KMS-11 (cell line): ENCODE data around the gene BCAN.

Experiments
- H2AFZ ChIP-seq: fragments of 200-600 bp; sonication (generic); 2 replicates; pipeline ENCODE4 v1.6.1; 2016; ENCODE audit warnings: antibody characterized with exemption, mixed run types, low read depth
- H3K27ac ChIP-seq: fragments of 200-600 bp; sonication (generic); 2 replicates; pipeline ENCODE4 v1.6.1; 2016; ENCODE audit warnings: mild to moderate bottlenecking, mixed run types
- H3K27me3 ChIP-seq: fragments of 200-600 bp; sonication (generic); 2 replicates; pipeline ENCODE4 v1.6.1; 2017; ENCODE audit warnings: mild to moderate bottlenecking, low read depth, mixed run types, moderate library complexity; ENCODE audit not compliant: insufficient read depth
- H3K36me3 ChIP-seq: fragments of 200-600 bp; sonication (generic); 2 replicates; pipeline ENCODE4 v1.6.1; 2017; ENCODE audit warnings: mild to moderate bottlenecking, mixed run types; ENCODE audit not compliant: insufficient read depth
- H3K4me1 ChIP-seq: fragments of 200-600 bp; sonication (generic); 2 replicates; pipeline ENCODE4 v1.6.1; 2016; ENCODE audit warnings: mild to moderate bottlenecking, low read depth, mixed run types; ENCODE audit not compliant: poor library complexity, severe bottlenecking
- H3K4me2 ChIP-seq: fragments of 200-600 bp; sonication (generic); 2 replicates; pipeline ENCODE4 v1.7.0; 2016; ENCODE audit warnings: mild to moderate bottlenecking, mixed run types
- H3K4me3 ChIP-seq: fragments of 200-600 bp; sonication (generic); IDR thresholded peaks from 2 replicates; pipeline ENCODE4 v1.6.1; 2017; ENCODE audit warnings: low read depth, low read length, mixed read lengths; ENCODE audit not compliant: insufficient read depth
- H3K79me2 ChIP-seq: fragments of 200-600 bp; sonication (generic); 2 replicates; pipeline ENCODE4 v1.6.1; 2016; ENCODE audit warnings: low read depth, mixed run types; ENCODE audit not compliant: insufficient read depth
- H3K9ac ChIP-seq: fragments of 200-600 bp; sonication (generic); 2 replicates; pipeline ENCODE4 v1.6.1; 2016; ENCODE audit warnings: mild to moderate bottlenecking, mixed run types
- H4K20me1 ChIP-seq: fragments of 200-600 bp; sonication (generic); 2 replicates; pipeline ENCODE4 v1.6.1; 2016; ENCODE audit warnings: mild to moderate bottlenecking, mixed run types; ENCODE audit not compliant: insufficient read depth
- CTCF ChIP-seq: fragments of 200-600 bp; sonication (generic); conservative IDR thresholded peaks from 2 replicates; pipeline ENCODE4 v1.6.1; 2017; ENCODE audit warnings: low read depth, mild to moderate bottlenecking, antibody characterized with exemption, low read length, moderate library complexity, mixed read lengths

Gene BCAN

GRCh38 chr1:156625436-156626078, 16.4 kb upstream of the BCAN start:
- Histone ChIP-seq H3K36me3 (no peaks in the 10 kb centered on the region), H3K79me2 (no peaks in the 10 kb centered on the region), H3K27me3 (peaks cover 95% of the 10 kb centered on the region), H3K27ac (no peak overlapping the region), H4K20me1 (no peaks in the 10 kb centered on the region), H3K9ac (no peak overlapping the region), H3K4me3 (no peak overlapping the region), H2AFZ (no peak overlapping the region), H3K4me1 (peaks cover 6% of the 10 kb centered on the region), H3K4me2 (no peak overlapping the region)
- TF ChIP-seq CTCF: peak; percentile 100

- H3K27ac ChIP-seq: no peak overlapping the region
- H3K9ac ChIP-seq: no peak overlapping the region
- peak; percentile 68 for TF ChIP-seq CTCF
- H2AFZ ChIP-seq: no peak overlapping the region
- H3K4me2 ChIP-seq: no peak overlapping the region
- H3K36me3 ChIP-seq: no peaks in the 10 kb centered on the region
- H3K79me2 ChIP-seq: no peaks in the 10 kb centered on the region
- peaks cover 4% of the 10 kb centered on the region for H3K4me1 ChIP-seq
- H3K27me3 ChIP-seq: peaks cover 95% of the 10 kb centered on the region
- H4K20me1 ChIP-seq: no peaks in the 10 kb centered on the region
- H3K4me3 ChIP-seq: no peak overlapping the region
Observed at GRCh38 chr1:156626079-156626438, 15.9 kb upstream of the BCAN start.

GRCh38 chr1:156627313-156627880, 14.5 kb upstream of the BCAN start:
- no peak overlapping the region for H3K4me2 ChIP-seq
- H3K4me3 ChIP-seq: no peak overlapping the region
- H3K9ac ChIP-seq: no peak overlapping the region
- TF ChIP-seq CTCF: peak; percentile 99
- no peak overlapping the region for H3K27ac ChIP-seq
- H3K4me1 ChIP-seq: peaks cover 4% of the 10 kb centered on the region
- H2AFZ ChIP-seq: no peak overlapping the region
- H3K36me3 ChIP-seq: no peaks in the 10 kb centered on the region
- peaks cover 95% of the 10 kb centered on the region for H3K27me3 ChIP-seq
- H3K79me2 ChIP-seq: no peaks in the 10 kb centered on the region
- H4K20me1 ChIP-seq: no peaks in the 10 kb centered on the region

- H2AFZ ChIP-seq: no peak overlapping the region
- no peak overlapping the region for H3K27ac ChIP-seq
- no peaks in the 10 kb centered on the region for H3K36me3 ChIP-seq
- no peak overlapping the region for H3K4me3 ChIP-seq
- H3K27me3 ChIP-seq: peaks cover 97% of the 10 kb centered on the region
- no peak overlapping the region for H3K9ac ChIP-seq
- no peak for TF ChIP-seq CTCF
- H4K20me1 ChIP-seq: no peaks in the 10 kb centered on the region
- peaks cover 4% of the 10 kb centered on the region for H3K4me1 ChIP-seq
- H3K79me2 ChIP-seq: no peaks in the 10 kb centered on the region
- no peak overlapping the region for H3K4me2 ChIP-seq
Observed at GRCh38 chr1:156629823-156630449, 12.0 kb upstream of the BCAN start.
